Trophoblast cell (in vitro differentiated cells and primary cell): ENCODE data around the gene GAS2.

Experiments used
- DNase-seq, 2 donors: peaks; one replicate each; pipeline ENCODE4 v3.0.0-alpha.2; 2016
- H2AFZ ChIP-seq: 2 replicates; pipeline ENCODE4 v1.6.1; 2013; ENCODE audit warnings: low read length, moderate library complexity, mild to moderate bottlenecking; ENCODE audit not compliant: insufficient read depth, poor library complexity
- H2AK5ac ChIP-seq: 2 replicates; pipeline ENCODE4 v1.6.1; 2013; ENCODE audit warnings: mild to moderate bottlenecking, low read length
- H2BK120ac ChIP-seq: 2 replicates; pipeline ENCODE4 v1.6.1; 2013; ENCODE audit warnings: low read length, mild to moderate bottlenecking, moderate library complexity; ENCODE audit not compliant: insufficient read depth, poor library complexity
- H2BK12ac ChIP-seq: 2 replicates; pipeline ENCODE4 v1.6.1; 2013; ENCODE audit warnings: mild to moderate bottlenecking, low read length, moderate library complexity
- H2BK5ac ChIP-seq: 2 replicates; pipeline ENCODE4 v1.6.1; 2013; ENCODE audit warnings: low read length, low read depth, moderate library complexity, mild to moderate bottlenecking; ENCODE audit not compliant: poor library complexity
- H3K14ac ChIP-seq: 2 replicates; pipeline ENCODE4 v1.6.1; 2013; ENCODE audit warnings: mild to moderate bottlenecking, low read length
- H3K18ac ChIP-seq: 2 replicates; pipeline ENCODE4 v1.6.1; 2013; ENCODE audit warnings: mild to moderate bottlenecking, low read length
- H3K23ac ChIP-seq: 2 replicates; pipeline ENCODE4 v1.6.1; 2013; ENCODE audit warnings: low read length
- H3K27ac ChIP-seq: 2 replicates; pipeline ENCODE4 v1.5.1; 2013; ENCODE audit warnings: low read depth, mild to moderate bottlenecking, inconsistent platforms, low read length, moderate library complexity
- H3K27me3 ChIP-seq: 2 replicates; pipeline ENCODE4 v1.6.1; 2013; ENCODE audit warnings: inconsistent platforms, mild to moderate bottlenecking, low read length, moderate library complexity; ENCODE audit not compliant: insufficient read depth
- H3K36me3 ChIP-seq, 2 experiments: 1 replicate in 1 of 2; 2 replicates in 1 of 2; pipeline ENCODE4 v1.6.1; 2013; ENCODE audit warnings: low read length in 2 of 2, mild to moderate bottlenecking in 2 of 2, moderate library complexity in 1 of 2; ENCODE audit not compliant: insufficient read depth in 2 of 2, control insufficient read depth in 1 of 2
- H3K4ac ChIP-seq: 2 replicates; pipeline ENCODE4 v1.6.1; 2013; ENCODE audit warnings: low read depth, mild to moderate bottlenecking, low read length, moderate library complexity
- H3K4me1 ChIP-seq, 2 experiments: 1 replicate in 1 of 2; 2 replicates in 1 of 2; pipeline ENCODE4 v1.6.1; 2013; ENCODE audit warnings: low read length in 2 of 2, mild to moderate bottlenecking in 2 of 2, moderate library complexity in 1 of 2; ENCODE audit not compliant: insufficient read depth in 2 of 2, control insufficient read depth in 1 of 2
- H3K4me2 ChIP-seq: 2 replicates; pipeline ENCODE4 v1.6.1; 2013; ENCODE audit warnings: inconsistent platforms, mild to moderate bottlenecking, low read length, moderate library complexity
- H3K4me3 ChIP-seq: 2 replicates; pipeline ENCODE4 v1.5.1; 2013; ENCODE audit warnings: mild to moderate bottlenecking, low read depth, low read length, inconsistent platforms
- H3K79me1 ChIP-seq: one replicate; pipeline ENCODE4 v1.6.1; 2013; ENCODE audit warnings: low read length
- H3K79me2 ChIP-seq: 2 replicates; pipeline ENCODE4 v1.6.1; 2013; ENCODE audit warnings: low read length, mild to moderate bottlenecking; ENCODE audit not compliant: control insufficient read depth, insufficient read depth, poor library complexity
- H3K9ac ChIP-seq: 2 replicates; pipeline ENCODE4 v1.6.1; 2013; ENCODE audit warnings: mild to moderate bottlenecking, low read length
- H3K9me3 ChIP-seq: 2 replicates; pipeline ENCODE4 v1.6.1; 2013; ENCODE audit warnings: low read depth, mild to moderate bottlenecking, control low read depth, inconsistent platforms, low read length; ENCODE audit not compliant: insufficient read depth
- H4K12ac ChIP-seq: 2 replicates; pipeline ENCODE4 v1.6.1; 2013; ENCODE audit warnings: low read depth, mild to moderate bottlenecking, low read length, moderate library complexity
- H4K8ac ChIP-seq: 2 replicates; pipeline ENCODE4 v1.6.1; 2013; ENCODE audit warnings: low read depth, mild to moderate bottlenecking, low read length, moderate library complexity
- H4K91ac ChIP-seq: one replicate; pipeline ENCODE4 v1.6.1; 2013; ENCODE audit warnings: low read depth, mild to moderate bottlenecking, low read length, moderate library complexity
- WGBS: extraction: QIAGEN DNeasy Blood & Tissue Kit; methylation state at CpG from one replicate; pipeline ENCODE4 v1.1.7; 2013; ENCODE audit warnings: missing lambda C conversion rate; ENCODE audit not compliant: insufficient read length, insufficient coverage; ENCODE audit errors: extremely low coverage; 5-methylcytosine and 5-hydroxymethylcytosine counted together

The GAS2 gene

DNA sequence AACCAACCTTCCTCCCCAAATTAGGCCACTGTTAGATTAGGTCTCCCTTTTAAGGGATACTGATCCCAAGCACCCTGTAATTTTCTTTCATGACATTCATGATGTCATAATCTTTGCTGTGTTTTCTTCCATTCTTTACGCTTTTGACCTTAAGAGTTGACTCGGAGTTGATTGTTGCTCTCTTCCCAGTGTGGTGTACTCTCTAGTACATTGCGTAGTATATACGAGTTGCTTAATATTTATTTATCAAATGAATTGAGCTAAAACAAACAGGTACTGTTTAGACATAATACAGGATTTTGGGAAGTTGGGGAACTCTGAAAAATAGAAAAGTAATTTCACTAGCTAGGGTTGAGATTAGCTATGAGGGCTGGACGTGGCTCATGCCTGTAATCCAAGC lies 113.4 kb downstream of the GAS2 start:
- no peak overlapping the region for H4K91ac ChIP-seq

DNA sequence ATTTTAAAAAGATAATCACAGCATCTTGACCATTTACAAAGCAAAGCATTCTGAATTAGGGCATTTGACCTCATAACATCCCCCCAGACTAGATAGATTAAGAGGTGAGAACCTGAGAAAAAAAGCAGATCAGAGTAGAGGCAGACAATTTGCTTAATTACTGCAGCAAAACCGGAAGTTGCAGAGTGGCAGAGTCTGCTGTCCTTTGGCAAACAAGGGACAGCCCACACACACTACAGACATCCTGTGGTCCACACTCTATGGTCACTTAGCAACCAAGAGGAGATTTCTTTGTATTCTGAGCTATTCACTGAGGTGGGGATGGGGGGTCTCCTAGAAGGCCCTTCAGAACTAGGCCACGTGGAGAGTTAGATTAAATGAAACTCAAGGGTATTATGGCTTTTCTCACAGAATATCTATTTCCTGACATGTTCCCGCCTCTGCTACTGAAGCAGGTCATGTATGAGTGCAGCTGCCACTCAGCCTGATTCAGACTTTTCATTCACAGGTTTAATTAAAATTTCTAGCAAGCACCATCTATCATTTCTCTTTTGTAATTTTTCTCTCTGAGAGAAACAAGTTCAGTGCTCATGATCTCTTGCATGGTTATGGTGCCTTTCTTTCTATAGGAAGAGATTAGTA lies 114.7 kb downstream of the GAS2 start:
- WGBS = no CpG with 5 or more reads among the region's 3 CpGs
- no peak overlapping the region for H3K4ac ChIP-seq

More for the DNA sequence above, 113.4 kb downstream of the GAS2 start:
- Histone ChIP-seq H3K9me3 (no peaks in the 10 kb centered on the region), H3K4me2 (no peak overlapping the region), H3K4me3 (no peak overlapping the region), H3K4ac (no peak overlapping the region), H3K14ac (no peak overlapping the region), H2BK120ac (no peak overlapping the region), H3K79me1 (no peaks in the 10 kb centered on the region), H3K36me3 (no peaks in the 10 kb centered on the region), H3K27ac (no peak overlapping the region), H3K4me1 (no peaks in the 10 kb centered on the region), H4K12ac (no peak overlapping the region), H3K79me2 (no peaks in the 10 kb centered on the region), H4K8ac (no peak overlapping the region), H2BK12ac (no peak overlapping the region), H3K27me3 (no peaks in the 10 kb centered on the region), H2AFZ (no peak overlapping the region), H3K18ac (no peak overlapping the region), H2AK5ac (no peak overlapping the region), H3K9ac (no peak overlapping the region), H2BK5ac (no peak overlapping the region), H3K23ac (no peak overlapping the region)
- no peak for DNase-seq
- no CpG with 5 or more reads among the region's 5 CpGs for WGBS

DNA sequence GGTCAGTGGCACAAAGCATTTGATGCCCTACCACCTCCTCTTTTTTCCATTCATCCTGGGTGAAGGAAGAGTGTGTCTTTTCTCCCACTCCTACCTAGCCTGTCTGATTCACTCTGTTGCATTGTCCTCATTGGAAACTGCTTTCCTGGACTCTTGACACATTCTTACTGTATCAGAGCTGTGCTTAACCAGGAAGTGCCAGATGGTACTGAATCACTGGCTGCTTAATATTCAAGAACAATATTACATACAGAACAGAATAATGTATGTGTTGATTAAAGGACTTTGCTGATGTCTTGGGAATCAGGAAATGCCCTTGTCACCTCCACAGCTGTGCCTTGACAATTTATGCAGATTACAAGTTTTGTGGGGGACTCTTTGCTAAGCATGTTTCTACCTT lies 118.8 kb downstream of the GAS2 start:
- H2BK120ac ChIP-seq = no peak overlapping the region
- no peaks in the 10 kb centered on the region for H3K4me1 ChIP-seq
- H2AK5ac ChIP-seq = no peak overlapping the region
- H3K9me3 ChIP-seq = no peaks in the 10 kb centered on the region
- H3K4me3 ChIP-seq = no peak overlapping the region
- H3K79me1 ChIP-seq = no peaks in the 10 kb centered on the region
- no peak overlapping the region for H2AFZ ChIP-seq
- H3K27me3 ChIP-seq = no peaks in the 10 kb centered on the region
- no peak overlapping the region for H4K12ac ChIP-seq
- H3K27ac ChIP-seq = no peak overlapping the region
- no peak overlapping the region for H2BK5ac ChIP-seq
- H3K14ac ChIP-seq = no peak overlapping the region
- no peak for DNase-seq
- no peak overlapping the region for H3K18ac ChIP-seq
- H3K79me2 ChIP-seq = no peaks in the 10 kb centered on the region
- H3K23ac ChIP-seq = no peak overlapping the region
- H3K9ac ChIP-seq = no peak overlapping the region
- no peak overlapping the region for H3K4me2 ChIP-seq
- no peak overlapping the region for H3K4ac ChIP-seq
- no peak overlapping the region for H4K91ac ChIP-seq
- H3K36me3 ChIP-seq = no peaks in the 10 kb centered on the region
- H2BK12ac ChIP-seq = no peak overlapping the region
- no peak overlapping the region for H4K8ac ChIP-seq

More for the DNA sequence above, 114.7 kb downstream of the GAS2 start:
- no peak overlapping the region for H2BK120ac ChIP-seq
- H3K4me2 ChIP-seq = no peak overlapping the region
- H3K4me3 ChIP-seq = no peak overlapping the region
- H3K9me3 ChIP-seq = no peaks in the 10 kb centered on the region
- no peak overlapping the region for H2AFZ ChIP-seq
- no peak overlapping the region for H4K91ac ChIP-seq
- no peaks in the 10 kb centered on the region for H3K79me2 ChIP-seq
- no peaks in the 10 kb centered on the region for H3K27me3 ChIP-seq
- no peaks in the 10 kb centered on the region for H3K4me1 ChIP-seq
- no peak for DNase-seq
- H2BK12ac ChIP-seq = no peak overlapping the region
- H2BK5ac ChIP-seq = no peak overlapping the region
- H3K14ac ChIP-seq = no peak overlapping the region
- H3K18ac ChIP-seq = no peak overlapping the region
- H4K8ac ChIP-seq = no peak overlapping the region
- H3K9ac ChIP-seq = no peak overlapping the region
- H3K23ac ChIP-seq = no peak overlapping the region
- no peak overlapping the region for H2AK5ac ChIP-seq
- no peak overlapping the region for H4K12ac ChIP-seq
- no peaks in the 10 kb centered on the region for H3K36me3 ChIP-seq
- no peaks in the 10 kb centered on the region for H3K79me1 ChIP-seq
- H3K27ac ChIP-seq = no peak overlapping the region

DNA sequence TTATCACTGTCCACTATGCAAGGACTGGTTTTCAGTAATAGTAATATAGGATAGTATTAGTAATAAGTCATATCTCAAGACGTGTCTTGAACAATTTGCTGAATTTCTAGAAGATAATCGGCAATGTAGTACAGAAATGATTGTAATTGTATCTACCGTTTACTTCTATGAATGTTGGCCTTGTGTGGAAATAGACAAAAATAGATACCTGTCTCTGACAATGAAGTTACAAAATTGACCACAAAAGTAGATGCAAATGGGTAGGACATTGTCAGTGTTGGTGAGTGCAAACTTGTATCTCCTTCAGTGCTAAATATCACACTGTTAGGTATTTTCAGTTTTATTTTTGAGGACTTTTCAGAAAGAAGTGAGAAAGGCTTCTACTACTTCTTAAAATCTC lies 120.1 kb downstream of the GAS2 start:
- Histone ChIP-seq H3K9ac (no peak overlapping the region), H3K4me1 (no peaks in the 10 kb centered on the region), H2BK120ac (no peak overlapping the region), H3K27ac (no peak overlapping the region), H3K18ac (no peak overlapping the region), H3K4me3 (no peak overlapping the region), H3K9me3 (no peaks in the 10 kb centered on the region), H2BK12ac (no peak overlapping the region), H4K12ac (no peak overlapping the region), H3K4ac (no peak overlapping the region), H3K27me3 (no peaks in the 10 kb centered on the region), H3K36me3 (no peaks in the 10 kb centered on the region), H3K4me2 (no peak overlapping the region), H3K79me2 (no peaks in the 10 kb centered on the region), H2AK5ac (no peak overlapping the region), H2BK5ac (no peak overlapping the region), H3K79me1 (no peaks in the 10 kb centered on the region), H4K8ac (no peak overlapping the region), H2AFZ (no peak overlapping the region), H4K91ac (no peak overlapping the region), H3K14ac (no peak overlapping the region), H3K23ac (no peak overlapping the region)
- DNase-seq = no peak
- no CpG with 5 or more reads among the region's 3 CpGs for WGBS
